Activated T-cell treated with anti-CD3 and anti-CD28 coated beads, Interleukin-2, amount 50 U/mL, for 1 hour (primary cell): ENCODE measurements around the gene KCNT2.

Experiments
- DNase-seq: peaks from one replicate; pipeline ENCODE4 v3.0.0-alpha.2; 2020

The KCNT2 gene

DNA sequence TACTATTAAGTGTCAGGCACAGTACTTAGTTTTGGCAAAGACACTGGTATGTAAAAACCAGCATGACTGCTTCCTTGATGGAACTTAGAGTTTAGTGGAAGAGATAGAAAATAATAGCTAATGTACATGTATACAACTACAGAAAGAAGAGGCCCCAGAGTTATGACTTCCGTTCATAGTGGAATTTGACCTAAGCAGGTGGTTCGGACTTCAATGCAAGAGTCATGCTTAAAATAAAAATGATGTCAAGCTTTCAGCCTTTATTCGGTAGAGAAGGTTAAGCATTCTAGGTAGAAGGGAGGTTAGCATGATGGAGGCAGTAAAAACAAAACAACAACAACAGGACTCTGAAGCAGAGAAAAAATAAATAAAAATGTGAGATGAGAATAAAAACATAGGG, 165.9 kb downstream of the KCNT2 start:
- no peak for DNase-seq

- no peak for DNase-seq
These were observed 167.5 kb downstream of the KCNT2 start for GRCh38 chr1:196440711-196441110.

DNA sequence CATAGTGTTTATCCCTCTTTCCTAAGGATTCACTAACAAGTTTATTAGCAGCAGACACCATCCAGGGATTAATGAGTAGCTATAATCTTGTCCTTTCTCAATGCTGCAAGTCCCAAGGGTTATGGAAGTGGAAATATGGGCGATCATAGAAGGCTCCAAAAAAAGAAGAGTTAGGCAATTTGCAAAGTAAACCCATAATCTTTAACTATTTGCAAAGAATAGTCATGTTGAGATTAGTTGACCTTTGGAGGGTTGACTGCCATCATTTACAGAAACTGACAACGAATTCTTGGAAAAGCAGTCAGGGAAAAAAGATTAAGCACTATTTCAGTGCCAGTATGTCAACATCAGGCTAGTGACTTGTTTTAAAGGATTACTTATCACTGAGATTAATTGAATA, 169.9 kb downstream of the KCNT2 start:
- DNase-seq, result no peak

- no peak for DNase-seq
These were observed 170.6 kb downstream of the KCNT2 start for GRCh38 chr1:196437671-196438070.

- no peak for DNase-seq
These were observed 175.2 kb downstream of the KCNT2 start for GRCh38 chr1:196433000-196433399.

DNA sequence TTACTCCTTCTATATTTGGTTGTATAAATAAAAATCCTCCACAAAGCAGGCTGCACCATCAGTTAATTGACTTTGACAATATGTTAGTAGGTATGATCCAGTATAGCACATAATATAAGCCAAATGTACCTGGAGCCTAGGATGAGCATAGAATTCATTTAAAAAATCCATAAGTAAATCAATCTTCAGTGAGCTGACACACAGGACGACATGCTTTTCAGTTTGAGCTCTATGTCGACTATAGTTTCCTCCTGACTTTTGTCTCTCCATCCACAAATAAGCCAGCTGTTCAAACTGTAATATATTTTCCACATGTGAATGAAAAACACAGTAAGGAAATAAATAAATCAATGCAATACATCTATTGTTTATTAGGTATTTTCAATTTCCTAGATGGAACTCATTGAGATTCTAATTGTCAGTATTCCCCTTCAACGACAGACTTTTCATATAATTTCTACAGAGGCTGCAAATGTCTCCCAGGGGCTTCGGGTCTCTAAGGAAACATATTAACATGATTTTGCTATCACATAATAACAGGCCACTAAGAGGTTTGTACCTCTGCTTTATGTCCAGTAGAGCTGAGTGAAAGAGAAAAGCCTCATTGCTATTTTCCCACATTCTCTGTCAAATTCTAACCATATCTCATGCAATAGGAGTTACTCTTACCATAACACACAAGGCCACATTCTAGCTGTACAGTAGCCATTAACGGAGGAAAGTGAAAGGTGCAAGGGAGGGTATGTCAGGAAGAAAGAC, 180.1 kb downstream of the KCNT2 start:
- no peak for DNase-seq

- no peak for DNase-seq
These were observed 182.7 kb downstream of the KCNT2 start for GRCh38 chr1:196425513-196425912.

- no peak for DNase-seq
These were observed 184.6 kb downstream of the KCNT2 start for GRCh38 chr1:196423612-196424011.

GRCh38 chr1:196418772-196419171, 189.5 kb downstream of the KCNT2 start:
- DNase-seq, result no peak

GRCh38 chr1:196415978-196416377, 192.3 kb downstream of the KCNT2 start:
- no peak for DNase-seq

- no peak for DNase-seq
These were observed 195.9 kb downstream of the KCNT2 start for GRCh38 chr1:196412326-196412725.

GRCh38 chr1:196410768-196411167, 197.5 kb downstream of the KCNT2 start:
- no peak for DNase-seq

DNA sequence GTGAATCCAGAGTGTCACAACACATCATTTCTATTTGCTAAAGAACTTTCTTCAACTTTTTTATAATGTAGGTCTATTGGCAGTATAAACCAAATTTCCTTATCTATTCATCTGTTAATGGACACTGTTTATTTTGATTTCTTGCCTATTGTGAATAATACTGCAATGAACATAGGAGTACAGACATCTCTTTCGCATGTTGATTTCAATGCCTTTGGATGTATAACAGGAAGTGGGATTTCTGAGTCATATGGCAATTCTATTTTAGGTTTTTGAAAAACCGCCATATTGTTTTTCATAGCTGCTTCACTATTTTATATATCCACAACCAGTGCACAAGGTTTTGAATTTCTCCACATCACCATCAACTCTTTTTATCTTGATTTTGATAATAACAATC, 198.7 kb downstream of the KCNT2 start:
- no peak for DNase-seq

- DNase-seq, result no peak
These were observed 200.7 kb downstream of the KCNT2 start for GRCh38 chr1:196407358-196408051.

GRCh38 chr1:196405839-196406238, 202.4 kb downstream of the KCNT2 start:
- DNase-seq, result no peak

DNA sequence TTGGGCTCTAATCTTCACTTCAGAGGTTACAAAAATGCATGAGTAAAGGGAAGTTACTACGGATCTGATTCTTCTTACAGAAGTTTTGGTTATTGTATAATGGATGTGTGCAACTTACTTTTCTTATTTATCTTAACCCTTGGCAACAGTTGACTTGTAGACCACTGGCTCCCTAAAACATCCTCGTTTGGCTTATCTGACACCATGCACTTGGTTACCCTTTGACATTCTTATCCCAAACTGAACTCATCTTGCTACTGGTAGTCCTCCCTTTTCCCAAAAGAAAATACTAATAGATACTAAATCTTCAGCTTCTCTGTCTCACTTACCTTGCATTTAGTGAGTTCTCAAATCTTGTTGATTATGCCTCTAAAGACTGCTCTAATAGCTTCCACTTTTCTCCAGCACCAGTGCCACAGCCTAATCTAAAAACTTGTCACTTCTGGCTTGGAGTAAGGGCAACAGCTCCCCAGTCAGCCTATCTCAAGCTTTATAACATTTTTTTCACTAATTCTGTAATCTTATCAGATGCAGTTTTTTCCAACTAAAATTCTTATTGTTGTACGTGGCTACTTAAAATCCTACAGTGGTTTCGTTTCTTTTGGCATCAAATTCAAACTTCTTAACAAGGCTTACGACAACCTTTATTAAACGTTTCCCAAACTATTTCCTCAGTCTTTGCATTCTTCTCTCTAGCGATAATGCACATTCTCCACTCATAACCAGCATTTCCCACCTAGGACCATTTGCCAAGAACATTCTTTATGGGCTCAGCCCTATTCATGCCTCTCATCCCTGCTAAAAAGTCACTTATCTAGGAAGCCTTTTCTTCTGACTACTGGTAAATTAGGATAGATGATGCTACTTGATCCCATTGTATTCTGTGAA, 204.2 kb downstream of the KCNT2 start:
- DNase-seq, result no peak

- DNase-seq, result no peak
These were observed 206.3 kb downstream of the KCNT2 start for GRCh38 chr1:196401891-196402290.

DNA sequence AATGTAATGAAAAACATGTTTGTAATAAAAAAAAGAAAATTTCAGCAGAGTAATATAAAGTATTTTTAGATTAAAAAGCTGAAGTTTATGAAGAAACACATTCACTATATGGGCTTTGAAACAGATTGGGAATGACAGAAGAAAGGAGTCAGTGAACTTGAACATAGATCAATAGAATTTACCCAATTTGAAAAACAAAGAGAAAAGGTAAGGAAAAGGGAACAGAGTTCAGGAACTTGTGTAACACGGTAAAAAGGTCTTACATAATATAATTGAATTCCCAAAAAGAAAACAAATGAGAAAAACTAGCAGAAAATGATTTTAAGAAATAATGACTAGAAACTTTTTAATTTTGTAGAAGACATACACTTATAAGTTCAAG, 206.8 kb downstream of the KCNT2 start:
- DNase-seq, result no peak

GRCh38 chr1:196400478-196401451, 207.5 kb downstream of the KCNT2 start:
- DNase-seq, result no peak

DNA sequence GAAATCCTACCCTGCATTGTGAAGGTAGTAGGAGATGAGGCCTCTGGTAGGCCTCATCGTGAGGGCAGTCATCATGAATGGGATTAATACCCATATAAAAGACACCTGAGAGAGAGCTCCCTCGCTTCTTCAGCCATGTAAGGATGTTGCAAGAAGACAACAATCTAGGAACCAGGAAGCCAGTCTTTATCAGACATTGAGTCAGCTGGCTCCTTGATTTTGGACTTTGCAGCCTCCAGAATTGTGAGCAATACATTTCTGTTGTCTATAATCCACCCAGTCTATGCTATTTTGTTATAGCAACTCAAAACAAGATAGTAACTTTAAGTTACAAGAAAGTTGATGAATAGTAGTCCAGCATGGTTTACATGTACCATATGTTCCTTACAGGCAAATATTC, 208.5 kb downstream of the KCNT2 start:
- no peak for DNase-seq

- DNase-seq, result no peak
These were observed 214.5 kb downstream of the KCNT2 start for GRCh38 chr1:196393742-196394141.

- no peak for DNase-seq
These were observed 215.0 kb downstream of the KCNT2 start for GRCh38 chr1:196393282-196393681.
